ENCODE results near the gene CCNY. TPM values are rescaled to one million over a fixed set of nuclear protein-coding genes. Genes with fewer than 3 reads are reported as not detected.
"Not testable (repeated sequence)": the region's sequence is repeated elsewhere in the genome, so short reads cannot be mapped to it uniquely, and the experiment has no call there.

The CCNY gene
- total RNA-seq, 1 experiment from 2014 or later, result 40.1 TPM

- not testable (repeated sequence) for DNase-seq (ENCODE audit: low read depth)
Observed at GRCh38 chr10:35404077-35404476, 67.8 kb downstream of the CCNY start.

GRCh38 chr10:35406003-35406630, 69.8 kb downstream of the CCNY start:
- DNase-seq (ENCODE audit: low read depth), result not testable (repeated sequence)

- not testable (repeated sequence) for DNase-seq (ENCODE audit: low read depth)
Observed at GRCh38 chr10:35407696-35408095, 71.4 kb downstream of the CCNY start.

GRCh38 chr10:35409094-35409582, 72.8 kb downstream of the CCNY start:
- peak; percentile 72 for DNase-seq (ENCODE audit: low read depth)

- DNase-seq (ENCODE audit: low read depth), result no peak
Observed at GRCh38 chr10:35409808-35410207, 73.5 kb downstream of the CCNY start.

- DNase-seq (ENCODE audit: low read depth), result no peak
Observed at GRCh38 chr10:35412003-35412723, 75.9 kb downstream of the CCNY start.

- DNase-seq (ENCODE audit: low read depth), result peak; percentile 57
Observed at GRCh38 chr10:35412900-35413491, 76.7 kb downstream of the CCNY start.

- peak; percentile 28 for DNase-seq (ENCODE audit: low read depth)
Observed at GRCh38 chr10:35413985-35414861, 77.9 kb downstream of the CCNY start.

- no peak for DNase-seq (ENCODE audit: low read depth)
Observed at GRCh38 chr10:35415505-35415904, 79.2 kb downstream of the CCNY start.

GRCh38 chr10:35416619-35417312, 80.5 kb downstream of the CCNY start:
- DNase-seq (ENCODE audit: low read depth), result no peak

- no peak for DNase-seq (ENCODE audit: low read depth)
Observed at GRCh38 chr10:35417313-35417625, 81.0 kb downstream of the CCNY start.

GRCh38 chr10:35417795-35418194, 81.5 kb downstream of the CCNY start:
- DNase-seq (ENCODE audit: low read depth), result no peak

- DNase-seq (ENCODE audit: low read depth), result not testable (repeated sequence)
Observed at GRCh38 chr10:35418580-35418979, 82.3 kb downstream of the CCNY start.

GRCh38 chr10:35420044-35420443, 83.7 kb downstream of the CCNY start:
- DNase-seq (ENCODE audit: low read depth), result no peak

- DNase-seq (ENCODE audit: low read depth), result no peak
Observed at GRCh38 chr10:35420827-35421552, 84.7 kb downstream of the CCNY start.

GRCh38 chr10:35421553-35422178, 85.4 kb downstream of the CCNY start:
- DNase-seq (ENCODE audit: low read depth), result peak; percentile 79

- DNase-seq (ENCODE audit: low read depth), result peak; percentile 30
Observed at GRCh38 chr10:35422228-35422627, 85.9 kb downstream of the CCNY start.

GRCh38 chr10:35423505-35424306, 87.4 kb downstream of the CCNY start:
- DNase-seq (ENCODE audit: low read depth), result peak; percentile 61

- DNase-seq (ENCODE audit: low read depth), result no peak
Observed at GRCh38 chr10:35424680-35425285, 88.5 kb downstream of the CCNY start.
